ENCODE data around the gene JAKMIP2.

- TF ChIP-seq GATA2 (IDR thresholded peaks at IDR 0.05; ENCODE audit: insufficient read depth, insufficient read length, low read depth, low read length) (no peak), EZH2 (IDR thresholded peaks at IDR 0.05; ENCODE audit: borderline replicate concordance, low read depth, low read length, severe bottlenecking) (no peak), POLR2A (IDR thresholded peaks at IDR 0.05; ENCODE audit: low read depth, low read length) (no peak), JUN (IDR thresholded peaks at IDR 0.05; ENCODE audit: borderline replicate concordance, insufficient read depth, insufficient read length, low read depth) (no peak)
- TF ChIP-seq, protein P1, sequence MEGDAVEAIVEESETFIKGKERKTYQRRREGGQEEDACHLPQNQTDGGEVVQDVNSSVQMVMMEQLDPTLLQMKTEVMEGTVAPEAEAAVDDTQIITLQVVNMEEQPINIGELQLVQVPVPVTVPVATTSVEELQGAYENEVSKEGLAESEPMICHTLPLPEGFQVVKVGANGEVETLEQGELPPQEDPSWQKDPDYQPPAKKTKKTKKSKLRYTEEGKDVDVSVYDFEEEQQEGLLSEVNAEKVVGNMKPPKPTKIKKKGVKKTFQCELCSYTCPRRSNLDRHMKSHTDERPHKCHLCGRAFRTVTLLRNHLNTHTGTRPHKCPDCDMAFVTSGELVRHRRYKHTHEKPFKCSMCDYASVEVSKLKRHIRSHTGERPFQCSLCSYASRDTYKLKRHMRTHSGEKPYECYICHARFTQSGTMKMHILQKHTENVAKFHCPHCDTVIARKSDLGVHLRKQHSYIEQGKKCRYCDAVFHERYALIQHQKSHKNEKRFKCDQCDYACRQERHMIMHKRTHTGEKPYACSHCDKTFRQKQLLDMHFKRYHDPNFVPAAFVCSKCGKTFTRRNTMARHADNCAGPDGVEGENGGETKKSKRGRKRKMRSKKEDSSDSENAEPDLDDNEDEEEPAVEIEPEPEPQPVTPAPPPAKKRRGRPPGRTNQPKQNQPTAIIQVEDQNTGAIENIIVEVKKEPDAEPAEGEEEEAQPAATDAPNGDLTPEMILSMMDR (IDR thresholded peaks at IDR 0.05; ENCODE audit: extremely low read depth in 1 of 2, insufficient read depth in 1 of 2, low read depth in 1 of 2, low read length in 2 of 2), result no peak
Measured at GRCh38 chr5:147617711-147618350, 164.7 kb downstream of the JAKMIP2 start.
